GDM1 (cell line): ENCODE results near the gene CDH4.

Experiments
- DNase-seq: peaks from one replicate; lab custom pipeline; 2025; lab: John Stamatoyannopoulos, UW

Gene CDH4

GRCh38 chr20:61861858-61862257 is 609.8 kb downstream of the CDH4 start:
- no peak for DNase-seq

GRCh38 chr20:61862881-61863280 is 610.8 kb downstream of the CDH4 start:
- DNase-seq: no peak

GRCh38 chr20:61864481-61864880 is 612.4 kb downstream of the CDH4 start:
- no peak for DNase-seq

GRCh38 chr20:61865353-61865752 is 613.3 kb downstream of the CDH4 start:
- no peak for DNase-seq

GRCh38 chr20:61866165-61866564 is 614.1 kb downstream of the CDH4 start:
- DNase-seq: no peak

GRCh38 chr20:61868006-61868405 is 615.9 kb downstream of the CDH4 start:
- no peak for DNase-seq

GRCh38 chr20:61868466-61869090 is 616.5 kb downstream of the CDH4 start:
- no peak for DNase-seq

GRCh38 chr20:61869750-61870507 is 617.9 kb downstream of the CDH4 start:
- DNase-seq: no peak

GRCh38 chr20:61871160-61871559 is 619.1 kb downstream of the CDH4 start:
- no peak for DNase-seq

GRCh38 chr20:61871913-61872312 is 619.9 kb downstream of the CDH4 start:
- no peak for DNase-seq

GRCh38 chr20:61872371-61872900 is 620.4 kb downstream of the CDH4 start:
- no peak for DNase-seq

GRCh38 chr20:61873651-61874420 is 621.8 kb downstream of the CDH4 start:
- DNase-seq: no peak

- DNase-seq: no peak
Measured at GRCh38 chr20:61874421-61875068, 622.5 kb downstream of the CDH4 start.

- no peak for DNase-seq
Measured at GRCh38 chr20:61875221-61875885, 623.3 kb downstream of the CDH4 start.

- DNase-seq: no peak
Measured at GRCh38 chr20:61875996-61876395, 623.9 kb downstream of the CDH4 start.

- DNase-seq: no peak
Measured at GRCh38 chr20:61876952-61877728, 625.1 kb downstream of the CDH4 start.

GRCh38 chr20:61877776-61878477 is 625.9 kb downstream of the CDH4 start:
- DNase-seq: no peak

GRCh38 chr20:61878478-61879302 is 626.6 kb downstream of the CDH4 start:
- DNase-seq: no peak

GRCh38 chr20:61879303-61879620 is 627.2 kb downstream of the CDH4 start:
- DNase-seq: no peak
